Measurements from ENCODE around the gene PCDH9.

DNA sequence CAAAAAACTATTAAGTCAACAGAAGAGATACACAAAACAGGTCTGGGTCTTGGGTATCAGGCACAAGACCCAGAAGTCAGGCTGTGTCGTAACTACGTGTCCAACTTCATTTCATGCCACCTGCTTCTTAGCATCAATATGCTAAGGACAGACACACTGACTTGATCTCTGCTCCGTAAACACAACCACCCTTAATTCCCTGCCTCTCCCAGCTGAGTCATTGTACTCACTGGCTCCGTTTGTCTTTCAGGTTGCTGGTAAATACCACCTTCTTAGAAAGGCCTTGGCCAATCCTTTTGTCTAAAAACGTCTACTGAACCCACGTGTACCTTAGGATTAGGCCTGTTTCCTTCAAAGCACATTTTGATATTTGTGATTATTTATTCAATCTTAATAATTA, 726.2 kb downstream of the PCDH9 start:
- TF ChIP-seq, protein P1, sequence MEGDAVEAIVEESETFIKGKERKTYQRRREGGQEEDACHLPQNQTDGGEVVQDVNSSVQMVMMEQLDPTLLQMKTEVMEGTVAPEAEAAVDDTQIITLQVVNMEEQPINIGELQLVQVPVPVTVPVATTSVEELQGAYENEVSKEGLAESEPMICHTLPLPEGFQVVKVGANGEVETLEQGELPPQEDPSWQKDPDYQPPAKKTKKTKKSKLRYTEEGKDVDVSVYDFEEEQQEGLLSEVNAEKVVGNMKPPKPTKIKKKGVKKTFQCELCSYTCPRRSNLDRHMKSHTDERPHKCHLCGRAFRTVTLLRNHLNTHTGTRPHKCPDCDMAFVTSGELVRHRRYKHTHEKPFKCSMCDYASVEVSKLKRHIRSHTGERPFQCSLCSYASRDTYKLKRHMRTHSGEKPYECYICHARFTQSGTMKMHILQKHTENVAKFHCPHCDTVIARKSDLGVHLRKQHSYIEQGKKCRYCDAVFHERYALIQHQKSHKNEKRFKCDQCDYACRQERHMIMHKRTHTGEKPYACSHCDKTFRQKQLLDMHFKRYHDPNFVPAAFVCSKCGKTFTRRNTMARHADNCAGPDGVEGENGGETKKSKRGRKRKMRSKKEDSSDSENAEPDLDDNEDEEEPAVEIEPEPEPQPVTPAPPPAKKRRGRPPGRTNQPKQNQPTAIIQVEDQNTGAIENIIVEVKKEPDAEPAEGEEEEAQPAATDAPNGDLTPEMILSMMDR (conservative IDR thresholded peaks at IDR 0.05; ENCODE audit: low read length): no peak
- TF ChIP-seq EZH2phosphoT487 (IDR thresholded peaks at IDR 0.05; ENCODE audit: borderline replicate concordance): no peak

Data from Loucy (cell line).